Measurements from ENCODE around the gene TMEM63B.
"Not testable (repeated sequence)": the region's sequence is repeated elsewhere in the genome, so short reads cannot be mapped to it uniquely, and the experiment has no call there.

TMEM63B gene

DNA sequence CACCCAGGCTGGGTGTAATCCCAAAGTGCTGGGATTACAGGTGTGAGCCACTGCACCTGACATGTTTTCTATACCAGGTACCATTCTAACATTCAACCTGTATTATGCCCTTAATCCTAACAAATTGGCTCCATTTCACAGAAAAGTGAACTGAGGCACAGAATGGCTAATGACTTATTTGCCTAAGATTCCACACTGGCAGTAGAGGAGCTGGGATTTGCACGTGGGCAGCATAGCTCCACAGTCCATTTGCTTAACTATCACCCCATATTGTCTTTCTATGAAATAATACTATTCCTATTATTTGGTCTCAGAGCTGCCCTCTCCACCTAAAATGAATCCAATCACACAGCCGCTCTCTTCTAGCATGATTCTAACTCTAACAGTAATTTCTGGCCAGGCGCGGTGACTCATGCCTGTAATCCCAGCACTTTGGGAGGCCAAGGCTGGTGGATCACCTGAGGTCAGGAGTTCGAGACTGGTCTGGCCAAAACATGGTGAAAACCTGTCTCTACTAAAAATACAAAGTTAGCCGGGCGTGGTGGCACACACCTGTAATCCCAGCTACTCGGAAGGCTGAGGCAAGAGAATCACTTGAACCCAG, 66.1 kb downstream of the TMEM63B start:
- DNase-seq (ENCODE audit: low spot score): no peak

DNA sequence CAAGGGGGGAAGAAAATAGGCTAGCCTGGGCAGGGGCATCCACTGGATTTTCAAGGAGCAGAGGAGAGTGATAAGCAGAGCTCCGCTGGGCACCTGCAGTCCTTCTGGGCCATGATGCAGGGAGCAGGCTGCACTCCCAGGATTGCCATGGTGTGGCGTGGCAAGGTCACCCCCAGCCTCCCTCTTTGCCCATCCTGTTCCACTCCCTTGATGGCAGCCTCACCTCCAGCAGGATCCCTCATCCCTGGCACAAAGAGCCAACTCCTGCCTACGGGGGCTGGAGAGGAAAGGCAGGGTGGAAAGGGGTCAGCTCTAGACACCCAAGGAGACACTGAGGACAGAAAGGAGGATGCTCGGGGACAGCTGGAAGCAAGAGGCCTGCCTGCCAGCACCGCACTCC, 67.0 kb downstream of the TMEM63B start:
- DNase-seq (ENCODE audit: low spot score): no peak

DNA sequence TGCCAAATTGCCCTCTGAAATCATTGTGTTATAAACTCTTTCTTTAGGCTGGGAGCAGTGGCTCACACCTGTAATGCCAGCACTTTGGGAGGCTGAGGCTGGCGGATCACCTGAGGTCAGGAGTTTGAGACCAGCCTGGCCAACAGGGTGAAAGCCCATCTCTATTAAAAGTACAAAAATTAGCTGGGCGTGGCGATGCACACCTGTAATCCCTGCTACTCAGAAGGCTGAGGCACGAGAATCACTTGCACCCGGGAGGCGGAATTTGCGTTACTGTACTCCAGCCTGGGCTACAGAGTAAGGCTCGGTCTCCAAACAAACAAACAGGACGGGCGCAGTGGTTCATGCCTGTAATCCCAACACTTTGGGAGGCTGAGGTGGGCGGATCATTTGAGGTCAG, 69.0 kb downstream of the TMEM63B start:
- DNase-seq (ENCODE audit: low spot score): not testable (repeated sequence)

DNA sequence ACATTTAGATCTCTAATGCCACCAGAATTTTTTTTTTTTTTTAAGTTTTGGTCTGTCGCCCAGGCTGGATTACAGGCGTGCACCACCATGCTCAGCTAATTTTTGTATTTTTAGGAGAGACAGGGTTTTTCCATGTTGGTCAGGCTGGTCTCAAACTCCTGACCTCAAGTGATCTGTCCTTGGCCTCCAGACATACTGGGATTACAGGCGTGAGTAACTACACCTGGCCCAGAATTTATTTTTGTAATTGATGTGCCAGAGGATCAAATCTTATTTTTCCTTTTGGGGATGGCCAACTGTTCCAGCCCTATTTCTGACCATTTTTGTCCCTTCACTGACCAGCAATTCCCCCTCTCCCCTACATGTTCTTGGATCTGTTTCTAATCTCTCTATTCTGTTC, 71.3 kb downstream of the TMEM63B start:
- DNase-seq (ENCODE audit: low spot score): no peak

DNA sequence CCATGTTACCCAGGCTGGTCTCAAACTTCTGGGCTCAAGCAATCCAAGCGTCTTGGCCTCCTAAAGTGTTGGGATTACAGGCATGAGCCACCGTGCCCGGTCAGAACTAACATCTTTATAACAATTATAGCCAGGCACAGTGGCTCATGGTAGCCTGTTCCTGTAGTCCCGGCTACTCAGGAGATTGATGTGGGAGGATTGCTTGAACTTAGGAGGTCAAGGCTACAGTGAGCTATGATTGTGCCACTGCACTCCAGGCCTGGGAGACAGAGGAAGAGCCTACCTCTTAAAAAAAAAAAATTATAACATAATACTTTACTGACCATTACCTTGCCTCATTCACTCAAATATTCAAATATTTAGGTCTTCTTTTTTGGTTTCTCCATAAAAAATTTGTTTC, 72.5 kb downstream of the TMEM63B start:
- no peak for DNase-seq (ENCODE audit: low spot score)

DNA sequence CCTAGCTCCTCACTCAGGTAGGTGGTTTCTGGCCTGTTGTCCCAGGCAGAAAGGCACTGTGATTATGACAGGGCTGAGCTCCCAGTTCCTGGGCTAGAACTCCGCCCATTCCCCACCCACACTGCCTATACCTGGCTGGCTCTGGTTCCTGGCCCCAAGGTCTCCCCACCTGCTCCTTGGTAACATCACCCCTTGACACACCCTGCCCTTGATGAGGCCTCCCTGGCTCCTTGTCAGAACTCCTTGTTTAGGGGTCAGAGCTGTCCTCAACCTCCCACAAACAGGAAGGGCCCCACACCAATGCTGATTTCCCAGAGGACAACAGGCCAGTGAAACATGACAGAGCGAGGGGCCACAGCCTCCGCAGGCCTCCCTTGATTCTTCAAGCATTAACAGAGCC, 73.8 kb downstream of the TMEM63B start:
- no peak for DNase-seq (ENCODE audit: low spot score)

DNA sequence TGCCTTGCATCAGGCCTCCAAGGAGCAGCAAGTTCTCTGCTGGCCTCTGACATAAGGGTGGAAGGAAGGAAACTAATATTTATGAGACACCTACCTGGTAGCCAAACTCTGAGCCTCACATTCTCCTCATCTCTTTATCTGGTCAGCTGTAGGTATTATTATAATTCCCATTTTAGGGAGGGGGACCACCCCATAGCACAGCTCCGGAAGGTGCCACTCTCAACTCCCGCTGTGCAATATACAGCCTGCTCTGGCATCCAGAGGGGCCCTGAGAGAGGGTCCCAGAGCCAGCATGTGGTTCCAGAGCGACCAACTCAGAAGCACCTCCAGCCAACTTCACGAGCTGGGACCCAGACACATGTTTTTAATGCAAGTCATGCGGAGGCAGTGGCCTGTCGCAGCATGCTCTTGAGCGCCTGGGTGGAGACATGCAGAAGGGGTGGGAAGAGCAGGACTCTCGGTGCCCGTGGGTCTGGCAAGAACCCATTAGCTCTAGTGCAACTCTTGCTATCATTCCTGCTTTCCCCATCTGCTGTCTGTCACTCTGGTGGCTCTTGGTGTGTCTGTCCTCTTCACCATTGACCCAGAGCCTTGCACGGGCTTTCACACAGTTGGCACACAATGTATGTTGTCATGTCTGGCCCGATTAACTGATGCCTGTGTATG, 74.4 kb downstream of the TMEM63B start:
- no peak for DNase-seq (ENCODE audit: low spot score)

DNA sequence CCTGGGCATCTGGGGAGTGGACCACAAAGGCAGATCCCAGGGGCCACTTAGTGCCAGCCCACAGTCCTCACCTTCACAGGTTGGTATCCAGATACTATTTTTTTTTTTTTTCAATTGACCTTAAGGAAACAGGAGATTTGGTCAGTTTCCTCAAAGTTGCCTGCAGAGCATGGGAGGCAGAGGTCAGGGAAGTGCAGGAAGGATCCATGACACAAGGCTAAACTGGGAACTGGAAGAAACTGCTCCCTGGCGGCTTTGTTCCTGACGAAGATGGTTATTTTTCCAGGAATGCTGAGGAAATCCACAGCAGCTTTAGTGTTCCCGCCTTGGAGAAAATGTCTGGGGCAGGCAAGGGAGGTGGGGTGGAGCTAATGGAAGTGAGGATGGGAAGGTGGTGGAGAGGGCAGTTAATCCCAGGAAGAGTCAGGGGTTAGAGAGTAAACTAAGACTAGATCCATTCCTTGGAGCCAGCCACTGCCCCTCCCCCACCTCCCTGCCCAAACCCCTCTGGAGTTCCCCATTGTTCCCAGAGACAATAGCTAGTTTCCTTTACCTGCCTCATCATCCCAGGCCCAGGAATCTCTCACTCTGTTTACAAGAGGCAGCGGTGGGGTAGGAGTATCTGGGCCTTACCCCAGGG, 75.1 kb downstream of the TMEM63B start:
- no peak for DNase-seq (ENCODE audit: low spot score)

DNA sequence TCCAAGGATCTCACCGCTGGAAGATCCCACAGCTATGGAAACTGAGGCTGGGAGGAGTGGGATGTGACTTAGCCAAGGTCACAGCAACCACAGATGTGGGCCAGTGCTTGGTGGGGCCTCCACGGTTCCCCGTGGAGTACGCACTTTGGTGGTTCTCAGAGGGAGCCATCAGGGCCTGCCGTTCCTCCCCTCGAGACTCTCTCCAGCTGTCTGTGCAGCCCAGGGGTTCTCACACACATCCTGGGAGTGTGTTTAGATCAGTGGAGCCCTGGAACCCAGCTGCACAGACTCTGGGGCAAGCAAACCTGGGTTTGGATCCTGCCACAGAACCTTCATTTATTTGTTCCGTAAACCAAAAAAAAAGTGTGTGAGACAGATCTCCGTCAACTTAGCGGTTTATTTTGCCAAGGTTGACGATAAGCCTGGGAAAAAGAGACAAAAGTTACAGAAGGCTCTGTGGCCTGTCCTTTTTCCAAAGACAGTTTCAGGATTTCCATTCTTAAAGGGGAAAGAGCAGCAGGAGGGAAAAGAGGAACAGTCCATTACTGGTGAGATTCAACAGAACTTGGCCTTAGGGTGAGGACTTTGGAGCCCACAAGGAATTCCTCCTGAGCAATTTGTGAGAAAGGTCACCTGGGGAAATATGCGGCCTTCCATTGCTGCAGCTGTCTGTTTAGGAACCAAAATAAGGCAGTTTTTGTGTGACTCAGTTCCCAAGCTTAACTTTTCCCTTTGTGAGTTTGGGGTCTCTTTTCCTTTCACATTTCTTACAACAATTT, 75.8 kb downstream of the TMEM63B start:
- no peak for DNase-seq (ENCODE audit: low spot score)

DNA sequence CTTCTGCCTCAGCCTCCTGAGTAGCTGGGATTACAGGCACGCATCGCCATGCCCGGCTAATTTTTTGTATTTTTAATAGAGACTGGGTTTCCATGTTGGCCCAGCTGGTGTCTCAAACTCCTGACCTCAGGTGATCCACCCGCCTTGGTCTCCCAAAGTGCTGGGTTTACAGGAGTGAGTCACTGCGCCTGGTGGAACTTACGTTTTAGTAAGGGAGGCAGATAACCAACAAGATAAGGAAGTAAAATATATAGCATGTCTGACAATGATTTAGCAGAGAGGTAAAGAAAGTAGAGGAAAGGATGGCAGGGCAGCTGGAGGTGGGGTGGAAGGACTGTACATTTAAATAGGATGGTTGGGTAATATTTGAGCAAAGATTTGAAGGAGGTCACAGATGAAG, 76.6 kb downstream of the TMEM63B start:
- no peak for DNase-seq (ENCODE audit: low spot score)
